Measurements from ENCODE around the gene NCBP3.

- TF ChIP-seq CTCF (conservative IDR thresholded peaks at IDR 0.05; ENCODE audit: low read depth, low read length): no peak
- no peak for TF ChIP-seq CEBPB (IDR thresholded peaks at IDR 0.05; ENCODE audit: low read depth, low read length)
- TF ChIP-seq POLR2A (IDR thresholded peaks at IDR 0.05; ENCODE audit: low read depth, low read length): no peak
- no peak for TF ChIP-seq RCOR1 (IDR thresholded peaks at IDR 0.05; ENCODE audit: insufficient replicate concordance, low read length)
- no peak for TF ChIP-seq SMC3 (IDR thresholded peaks at IDR 0.05; ENCODE audit: low read depth, low read length)
Measured at GRCh38 chr17:3851461-3852100, 5.5 kb upstream of the NCBP3 start.

Measured in IMR-90 (cell line).